PC-9 (cell line): ENCODE results near the gene PARP15.

ENCODE experiments used
- EZH2 ChIP-seq: fragments of 200-600 bp; sonication (generic); IDR thresholded peaks from 2 replicates; pipeline ENCODE4 v1.8.0; 2017; ENCODE audit warnings: antibody characterized with exemption, low read depth
- TF ChIP-seq, protein P1 (sequence below): fragments of 200-600 bp; sonication (generic); conservative IDR thresholded peaks from 2 replicates; pipeline ENCODE4 v1.6.1; 2017; ENCODE audit warnings: mixed run types, antibody characterized with exemption, mild to moderate bottlenecking, moderate library complexity

- TF ChIP-seq, protein P1, sequence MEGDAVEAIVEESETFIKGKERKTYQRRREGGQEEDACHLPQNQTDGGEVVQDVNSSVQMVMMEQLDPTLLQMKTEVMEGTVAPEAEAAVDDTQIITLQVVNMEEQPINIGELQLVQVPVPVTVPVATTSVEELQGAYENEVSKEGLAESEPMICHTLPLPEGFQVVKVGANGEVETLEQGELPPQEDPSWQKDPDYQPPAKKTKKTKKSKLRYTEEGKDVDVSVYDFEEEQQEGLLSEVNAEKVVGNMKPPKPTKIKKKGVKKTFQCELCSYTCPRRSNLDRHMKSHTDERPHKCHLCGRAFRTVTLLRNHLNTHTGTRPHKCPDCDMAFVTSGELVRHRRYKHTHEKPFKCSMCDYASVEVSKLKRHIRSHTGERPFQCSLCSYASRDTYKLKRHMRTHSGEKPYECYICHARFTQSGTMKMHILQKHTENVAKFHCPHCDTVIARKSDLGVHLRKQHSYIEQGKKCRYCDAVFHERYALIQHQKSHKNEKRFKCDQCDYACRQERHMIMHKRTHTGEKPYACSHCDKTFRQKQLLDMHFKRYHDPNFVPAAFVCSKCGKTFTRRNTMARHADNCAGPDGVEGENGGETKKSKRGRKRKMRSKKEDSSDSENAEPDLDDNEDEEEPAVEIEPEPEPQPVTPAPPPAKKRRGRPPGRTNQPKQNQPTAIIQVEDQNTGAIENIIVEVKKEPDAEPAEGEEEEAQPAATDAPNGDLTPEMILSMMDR = no peak
- no peak for TF ChIP-seq EZH2
Observed at GRCh38 chr3:122602011-122602710, 24.7 kb downstream of the PARP15 start.
